H7 (cell line): ENCODE data around the gene KSR1. TPM values are rescaled to one million over a fixed set of nuclear protein-coding genes. Genes with fewer than 3 reads are reported as not detected.

Experiments
- DNase-seq: peaks from one replicate; pipeline ENCODE4 v3.0.0; 2012
- H3K27me3 ChIP-seq: 2 replicates; pipeline ENCODE4 v1.6.0; 2011; ENCODE audit warnings: mild to moderate bottlenecking, low read length; ENCODE audit not compliant: control insufficient read depth, insufficient read depth
- H3K36me3 ChIP-seq: replicated peaks from 2 replicates; pipeline ENCODE4 v1.5.1; 2011; ENCODE audit warnings: low read length; ENCODE audit not compliant: control insufficient read depth, insufficient read depth
- H3K4me3 ChIP-seq: 2 replicates; pipeline ENCODE4 v1.5.1; 2011; ENCODE audit warnings: low read depth, mild to moderate bottlenecking, control low read depth, low read length, moderate library complexity; ENCODE audit not compliant: insufficient read depth
- total RNA-seq: library from RNA; depleted of rRNA; stranded (reverse); fragments of >200 nt; shearing (Covaris generic); gene quantifications from 2 replicates; pipeline ENCODE4 v1.2.3, GENCODE V29; 2014

Gene KSR1
- total RNA-seq, 1 experiment from 2014 or later, result 31.2 TPM

DNA sequence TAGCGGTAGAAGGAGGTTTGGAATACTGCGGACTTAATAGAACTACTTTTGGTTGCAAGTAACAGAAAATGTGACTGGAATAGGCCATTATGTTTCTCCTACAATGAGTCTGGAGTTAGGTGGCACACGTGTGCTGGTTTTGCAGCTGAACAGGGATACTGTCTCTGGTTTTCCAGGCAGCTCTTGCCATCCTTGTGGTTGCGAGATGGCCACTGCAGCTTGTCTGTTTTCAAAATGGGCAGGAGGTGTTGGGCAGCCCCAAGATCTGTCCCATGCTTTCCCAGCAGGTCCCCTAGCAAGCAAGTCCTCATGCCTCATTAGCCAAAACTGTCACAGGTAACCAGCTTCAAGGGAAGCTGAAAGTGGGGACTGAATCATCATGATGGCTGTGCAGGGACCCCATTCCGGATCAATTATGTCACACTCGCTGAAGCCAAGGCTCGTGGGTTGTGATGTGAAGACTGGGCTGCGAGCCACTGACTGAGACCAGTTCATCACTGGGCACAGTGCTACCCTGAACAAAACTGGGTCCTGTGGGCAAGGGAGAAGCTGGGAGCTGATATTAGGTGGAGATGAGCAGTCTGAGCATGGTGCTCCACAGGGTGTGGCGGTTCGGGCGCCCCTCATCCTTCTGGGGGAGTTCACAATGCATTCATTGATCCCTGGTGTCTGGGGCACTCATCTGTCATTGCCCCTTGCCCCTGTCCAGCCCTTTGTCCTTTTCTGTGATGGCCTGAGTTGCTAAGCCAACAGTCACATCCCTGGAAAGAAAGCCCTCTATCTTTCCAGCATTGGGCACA, 82.1 kb downstream of the KSR1 start:
- no peak overlapping the region for H3K4me3 ChIP-seq
- DNase-seq, result no peak
- no peaks in the 10 kb centered on the region for H3K27me3 ChIP-seq
- H3K36me3 ChIP-seq, result no peaks in the 10 kb centered on the region

DNA sequence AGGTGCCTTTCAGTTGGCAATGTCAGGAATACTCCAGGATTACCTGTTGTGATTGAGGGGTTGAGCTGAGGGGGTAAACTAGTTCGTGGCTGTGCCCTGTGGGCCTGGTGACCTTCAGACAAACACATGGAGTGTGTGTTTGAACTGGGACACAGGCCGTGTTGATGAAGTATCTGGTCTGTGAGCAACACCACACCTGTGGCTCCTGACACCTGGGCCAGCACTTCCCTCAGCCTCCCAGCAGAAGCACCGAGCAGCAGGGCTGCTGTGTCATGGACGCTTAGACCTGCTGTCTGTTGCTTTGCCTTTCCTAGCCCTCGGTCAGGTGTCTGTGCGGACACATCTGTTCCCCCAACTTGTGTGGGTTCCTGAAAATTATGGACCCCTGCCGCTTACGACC, 82.9 kb downstream of the KSR1 start:
- H3K27me3 ChIP-seq, result no peaks in the 10 kb centered on the region
- DNase-seq, result no peak
- no peak overlapping the region for H3K4me3 ChIP-seq
- no peaks in the 10 kb centered on the region for H3K36me3 ChIP-seq

DNA sequence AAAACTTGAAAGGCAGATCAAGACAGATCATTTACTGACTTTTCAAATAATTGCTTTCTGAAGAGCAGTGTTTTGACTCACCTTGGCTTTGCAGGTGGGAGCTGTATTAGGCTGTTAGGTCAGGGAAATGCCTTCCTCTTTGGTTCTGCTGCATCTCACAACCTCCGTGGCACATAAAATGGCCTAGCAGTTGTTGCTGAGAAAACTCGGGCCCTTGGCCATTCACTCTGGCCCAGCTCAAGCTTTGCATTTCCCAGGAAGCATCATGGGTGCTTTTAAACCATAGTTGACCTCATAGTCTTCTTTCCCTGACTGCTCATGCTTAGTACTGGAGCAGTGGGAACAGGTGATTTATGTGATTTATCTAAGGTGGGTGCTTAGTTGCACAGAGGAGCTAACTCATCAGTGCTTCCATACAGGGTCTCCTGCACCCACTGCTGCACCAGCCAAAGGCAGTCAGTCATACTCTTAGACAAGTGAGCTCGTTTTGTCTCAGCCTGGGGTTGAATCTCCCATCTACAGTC, 83.6 kb downstream of the KSR1 start:
- no peak for DNase-seq
- H3K36me3 ChIP-seq, result no peaks in the 10 kb centered on the region
- H3K27me3 ChIP-seq, result no peaks in the 10 kb centered on the region
- H3K4me3 ChIP-seq, result no peak overlapping the region

DNA sequence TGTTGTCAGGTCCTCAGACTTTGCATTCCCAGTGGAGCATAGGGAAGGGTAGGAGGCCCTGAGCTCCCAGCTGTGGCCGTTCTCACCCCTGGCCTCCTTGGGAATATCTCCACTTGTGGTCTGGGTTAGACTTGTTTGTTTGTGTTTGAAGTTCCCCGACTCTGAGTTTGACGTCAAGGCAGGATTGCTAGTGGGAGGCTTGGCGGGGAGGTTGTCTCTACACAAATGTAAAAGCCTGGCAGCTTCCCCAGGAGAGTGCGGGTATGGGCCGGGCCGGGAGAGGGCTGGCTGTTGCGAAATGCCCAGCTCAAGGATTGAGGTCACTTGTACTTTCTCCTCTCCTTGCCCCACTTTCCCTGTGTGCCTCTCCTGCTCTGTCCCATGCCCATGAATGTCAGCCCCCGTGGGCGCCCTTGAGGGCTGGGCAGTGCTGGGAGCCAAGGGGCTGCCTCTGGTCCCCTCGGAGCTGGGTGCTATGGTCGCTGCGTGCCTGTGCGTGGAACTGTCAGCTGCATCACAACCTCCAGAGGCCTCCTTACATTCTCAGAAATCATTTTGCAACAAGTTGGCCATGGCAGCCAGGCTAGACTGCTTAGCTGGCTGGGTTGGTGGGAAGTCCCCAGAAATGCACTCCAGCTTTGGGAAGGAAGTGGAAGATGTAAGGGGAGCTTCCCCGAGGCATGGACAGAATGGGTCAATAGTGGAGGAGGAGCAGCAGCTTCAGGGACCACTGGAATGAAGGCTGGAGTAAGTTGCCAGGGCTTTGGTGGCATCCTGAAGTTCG, 84.3 kb downstream of the KSR1 start:
- H3K4me3 ChIP-seq, result no peak overlapping the region
- H3K36me3 ChIP-seq, result no peaks in the 10 kb centered on the region
- no peaks in the 10 kb centered on the region for H3K27me3 ChIP-seq
- no peak for DNase-seq

DNA sequence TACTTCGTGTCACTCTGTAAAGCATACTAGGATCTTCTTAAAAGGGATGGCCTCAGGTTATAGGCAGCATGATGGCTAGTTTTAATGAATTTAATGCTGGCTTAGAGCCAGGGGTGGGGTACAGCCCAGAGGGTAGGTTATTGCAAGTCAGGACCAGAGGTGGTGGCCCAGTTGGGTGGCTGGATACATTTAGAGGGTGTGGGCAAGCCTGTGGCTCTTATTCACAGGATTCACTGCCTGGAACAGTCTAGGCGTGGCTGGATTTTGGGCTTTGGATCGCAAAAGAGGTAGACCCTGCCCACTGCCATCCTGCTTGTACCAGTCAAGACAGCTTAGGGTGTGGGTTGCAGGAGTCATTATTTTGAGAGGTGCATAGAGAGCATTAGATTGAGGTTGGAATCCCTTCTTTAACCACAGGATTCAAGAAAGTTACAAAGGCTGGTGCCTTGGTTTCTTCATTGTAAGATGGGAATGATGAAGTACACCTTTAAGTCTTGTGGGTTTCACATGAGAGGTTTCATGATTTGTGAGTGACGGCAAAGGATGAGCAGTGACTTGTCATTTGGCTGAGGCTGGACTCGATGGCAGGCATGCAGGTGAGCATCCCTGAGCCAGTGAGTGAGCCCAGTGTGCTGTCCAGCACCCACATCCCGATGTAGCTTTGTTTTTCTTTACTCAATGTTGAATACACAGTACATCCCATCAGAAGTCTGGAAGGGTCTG, 85.2 kb downstream of the KSR1 start:
- Histone ChIP-seq H3K27me3 (no peaks in the 10 kb centered on the region), H3K4me3 (no peak overlapping the region), H3K36me3 (no peaks in the 10 kb centered on the region)
- DNase-seq, result no peak

DNA sequence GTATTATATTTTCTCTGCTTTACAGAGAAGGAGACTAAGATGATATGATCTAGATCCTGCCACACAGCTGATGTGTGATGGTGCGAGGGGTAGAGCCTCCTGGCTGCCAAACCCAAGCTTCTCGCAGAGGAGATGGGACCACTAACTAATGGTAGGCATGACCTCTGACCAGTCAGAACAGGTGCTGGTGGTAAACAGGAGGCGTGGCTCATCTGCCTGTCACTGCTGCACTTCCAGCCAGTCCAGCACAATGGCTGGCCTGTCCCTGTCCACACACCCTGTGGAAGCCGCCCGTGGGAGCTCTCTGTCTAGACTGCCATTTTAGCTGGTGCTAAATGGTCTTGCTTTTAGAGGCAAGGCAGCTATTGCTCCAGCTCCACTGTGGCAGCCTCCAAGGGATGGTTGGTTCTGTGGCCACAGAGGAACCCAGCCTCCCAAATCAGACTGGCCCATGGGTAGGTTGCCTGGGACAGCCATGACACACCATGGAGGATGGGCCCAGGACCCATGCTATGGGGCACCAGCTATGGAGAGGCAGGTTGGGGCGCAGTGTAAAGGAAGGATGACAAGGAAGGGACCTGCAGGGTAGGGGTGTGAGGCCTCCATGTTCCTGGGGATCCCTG, 86.7 kb downstream of the KSR1 start:
- DNase-seq, result no peak

DNA sequence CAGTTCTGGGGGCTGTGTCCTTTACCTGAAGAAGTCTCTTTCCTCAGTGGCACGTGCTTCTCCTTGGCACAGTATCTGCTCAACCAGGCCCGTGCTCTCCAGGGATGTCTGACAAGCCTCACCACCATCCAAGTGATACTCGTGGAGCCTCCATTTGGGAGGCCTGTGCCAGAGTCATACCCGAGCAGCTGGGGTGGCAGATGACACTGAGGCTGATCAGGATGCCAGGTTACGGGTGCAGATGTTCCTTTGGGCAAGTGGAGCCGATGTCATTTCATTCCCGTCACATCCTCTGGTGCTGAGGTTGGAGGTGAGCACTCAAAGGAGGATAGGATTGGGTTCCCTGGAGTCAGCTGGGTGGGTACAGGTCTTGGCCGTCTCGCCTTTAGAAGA, 87.2 kb downstream of the KSR1 start:
- Histone ChIP-seq H3K27me3 (no peaks in the 10 kb centered on the region), H3K4me3 (no peak overlapping the region), H3K36me3 (no peaks in the 10 kb centered on the region)
- no peak for DNase-seq

More for the DNA sequence above, 86.7 kb downstream of the KSR1 start:
- Histone ChIP-seq H3K4me3 (no peak overlapping the region), H3K36me3 (no peaks in the 10 kb centered on the region), H3K27me3 (no peaks in the 10 kb centered on the region)

DNA sequence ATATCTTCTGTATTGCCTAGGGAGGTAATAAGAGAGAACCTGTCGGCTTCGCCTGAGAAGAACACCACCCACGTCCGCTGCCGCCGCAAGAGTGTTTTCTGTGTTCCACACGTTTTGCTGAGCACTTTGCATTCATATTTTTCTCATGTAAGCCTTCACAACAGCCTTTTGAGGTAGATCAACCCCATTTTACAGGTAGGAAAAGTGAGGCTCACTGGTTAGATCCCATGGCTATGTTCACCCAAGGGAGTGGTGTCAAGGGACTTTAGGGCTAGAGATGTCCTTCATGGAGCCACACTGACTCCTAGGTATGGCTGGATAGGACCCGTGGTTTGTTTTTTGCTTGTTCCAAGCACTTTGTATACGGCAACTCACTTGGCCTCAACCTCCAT, 87.7 kb downstream of the KSR1 start:
- Histone ChIP-seq H3K4me3 (no peak overlapping the region), H3K36me3 (no peaks in the 10 kb centered on the region), H3K27me3 (no peaks in the 10 kb centered on the region)
- no peak for DNase-seq

DNA sequence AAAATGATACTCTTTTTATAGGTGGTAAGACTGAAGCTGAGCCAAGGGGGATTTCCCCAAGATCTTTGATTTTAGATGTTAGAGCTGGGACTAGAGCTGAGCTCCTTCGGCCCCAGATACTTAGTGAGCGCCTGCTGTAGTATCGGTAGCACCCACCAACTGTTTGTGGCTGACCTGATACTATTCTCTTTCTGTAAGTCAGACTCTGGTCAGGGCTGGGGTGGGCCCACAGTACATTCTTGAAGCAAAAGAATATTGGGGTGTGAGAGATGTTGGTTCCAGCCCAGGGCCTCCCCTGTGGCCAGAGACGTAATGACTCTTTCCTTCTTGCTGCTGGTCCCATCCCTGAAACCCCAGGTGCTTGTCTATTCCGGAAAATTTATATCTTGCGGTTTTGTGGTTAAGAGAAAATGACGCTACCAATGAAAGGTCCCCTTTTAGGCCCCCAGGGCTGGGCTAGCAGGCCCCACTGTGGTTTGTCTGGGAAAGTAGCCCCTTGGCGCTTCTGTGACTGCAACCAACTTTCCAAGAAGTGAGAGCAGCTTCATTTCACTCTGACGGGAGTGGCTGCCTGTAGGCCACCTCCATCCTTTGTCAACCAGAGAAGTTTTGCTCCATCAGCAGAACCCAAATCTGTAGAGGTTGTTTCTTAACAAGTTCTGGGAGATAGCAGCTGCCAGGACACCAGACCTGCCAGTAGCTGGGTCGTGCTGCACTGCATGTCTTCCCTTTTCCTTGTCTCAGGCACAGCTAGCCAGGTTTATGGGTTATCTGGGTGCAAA, 88.3 kb downstream of the KSR1 start:
- H3K36me3 ChIP-seq, result no peaks in the 10 kb centered on the region
- no peak for DNase-seq
- H3K27me3 ChIP-seq, result no peaks in the 10 kb centered on the region
- no peak overlapping the region for H3K4me3 ChIP-seq

DNA sequence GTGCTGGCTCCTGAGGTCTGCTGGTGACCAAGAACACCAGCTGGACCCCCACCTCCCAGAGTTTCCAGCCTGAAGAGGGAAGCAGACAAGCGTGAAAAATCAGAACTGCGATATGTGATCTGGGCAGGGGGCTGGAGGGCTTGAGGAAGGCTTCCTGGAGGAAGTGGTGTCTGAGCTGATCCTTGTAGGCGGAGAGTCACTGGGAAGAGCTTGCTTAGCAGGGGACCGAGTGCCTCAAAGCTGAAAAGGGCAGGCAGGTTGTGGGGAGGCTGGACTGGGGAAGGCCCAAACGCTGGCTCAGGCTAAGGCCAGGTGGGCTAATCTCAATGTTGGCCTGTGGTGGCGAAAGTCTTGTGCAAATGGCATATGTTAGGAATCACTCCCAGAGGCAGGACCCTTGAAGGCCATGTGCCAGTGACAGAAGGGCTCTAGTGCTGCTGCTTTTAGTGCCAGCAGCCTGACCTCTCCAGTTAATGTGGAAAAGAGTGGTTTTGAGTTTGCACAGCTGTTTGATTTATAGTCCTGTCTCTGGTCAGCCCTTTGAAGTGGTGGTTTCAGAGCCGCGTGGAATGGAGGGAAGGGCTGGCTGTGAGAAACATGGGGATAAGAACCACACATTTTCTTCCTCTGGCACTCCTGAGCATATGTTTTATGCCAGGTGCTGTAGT, 89.4 kb downstream of the KSR1 start:
- no peak overlapping the region for H3K4me3 ChIP-seq
- DNase-seq, result no peak
- no peaks in the 10 kb centered on the region for H3K27me3 ChIP-seq
- no peaks in the 10 kb centered on the region for H3K36me3 ChIP-seq

DNA sequence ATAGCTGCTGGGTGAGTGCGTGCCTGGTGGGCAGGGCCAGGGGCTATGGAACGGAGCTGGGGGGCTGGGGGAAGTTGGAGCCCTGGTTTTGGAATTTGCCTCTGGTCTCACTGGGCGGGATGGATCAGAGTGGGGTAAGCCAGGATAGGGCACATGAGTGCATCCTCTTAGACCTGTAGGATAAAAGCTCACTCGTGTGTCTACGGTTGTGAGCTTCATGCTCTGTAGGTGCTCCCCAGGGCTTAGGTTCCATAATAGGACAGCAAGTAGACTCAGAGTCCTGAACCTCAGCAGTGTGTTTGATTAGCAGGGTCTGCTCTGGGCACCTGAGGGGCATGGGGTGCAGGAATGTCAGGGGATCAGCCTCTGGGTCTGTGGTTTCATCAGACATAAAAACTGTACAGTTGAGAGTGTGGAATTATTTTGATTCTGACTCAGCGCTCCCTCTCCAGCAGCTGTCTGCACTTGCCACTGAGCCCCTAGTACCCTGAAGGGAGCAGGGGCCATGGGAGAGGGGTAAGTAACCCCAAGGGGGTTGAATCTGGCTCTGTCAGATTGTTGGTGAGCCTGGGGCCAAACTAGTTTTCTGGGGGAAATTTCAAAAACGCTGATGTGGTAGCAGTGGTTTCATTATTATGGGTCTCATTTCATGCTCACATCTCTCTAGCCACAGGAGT, 90.5 kb downstream of the KSR1 start:
- no peak for DNase-seq
- Histone ChIP-seq H3K27me3 (no peaks in the 10 kb centered on the region), H3K4me3 (no peak overlapping the region), H3K36me3 (no peaks in the 10 kb centered on the region)

DNA sequence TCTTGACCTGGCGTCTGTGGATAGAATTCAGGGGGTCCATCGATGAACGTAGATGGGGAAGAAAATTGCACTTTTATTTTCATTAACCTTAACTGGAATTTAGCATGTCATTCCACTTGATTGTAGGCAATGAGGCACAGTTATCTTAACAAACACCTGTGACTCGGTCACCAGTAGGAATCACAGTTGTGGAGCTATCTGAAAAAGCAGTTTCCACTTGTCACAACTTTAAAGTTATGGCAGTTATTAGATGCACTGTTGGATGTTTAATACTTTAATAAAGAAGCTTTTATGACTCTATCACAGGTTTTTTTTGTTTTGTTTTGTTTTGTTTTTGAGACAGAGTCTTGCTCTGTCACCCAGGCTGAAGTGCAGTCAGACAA, 91.0 kb downstream of the KSR1 start:
- no peaks in the 10 kb centered on the region for H3K36me3 ChIP-seq
- H3K27me3 ChIP-seq, result no peaks in the 10 kb centered on the region
- DNase-seq, result no peak
- H3K4me3 ChIP-seq, result no peak overlapping the region

DNA sequence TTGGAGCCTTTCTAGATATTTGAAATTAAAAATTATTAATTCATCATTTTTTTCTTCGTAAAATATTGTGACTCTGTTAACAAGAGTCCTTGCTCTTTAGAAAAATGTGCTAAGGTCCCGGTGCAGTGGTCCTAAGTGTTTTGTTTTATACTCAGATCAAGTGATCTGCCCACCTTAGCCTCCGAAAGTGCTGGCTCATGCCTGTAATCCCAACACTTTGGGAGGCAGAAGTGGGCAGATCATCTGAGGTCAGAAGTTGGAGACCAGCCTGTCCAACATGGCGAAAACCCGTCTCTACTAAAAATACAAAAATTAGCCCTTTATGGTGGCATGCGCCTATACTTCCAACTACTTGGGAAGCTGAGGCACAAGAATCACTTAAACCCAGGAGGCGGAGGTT, 92.1 kb downstream of the KSR1 start:
- Histone ChIP-seq H3K27me3 (no peaks in the 10 kb centered on the region), H3K36me3 (no peaks in the 10 kb centered on the region; the same call in 1 of the 2 replicates), H3K4me3 (no peak overlapping the region)
- no peak for DNase-seq
